SH-SY5Y (cell line): ENCODE results near the gene NR6A1.

Experiments used
- GATA2 ChIP-seq: IDR thresholded peaks from 2 replicates; pipeline ENCODE4 v1.6.1; 2011; ENCODE audit warnings: mild to moderate bottlenecking, low read depth, low read length
- GATA3 ChIP-seq: IDR thresholded peaks from 2 replicates; pipeline ENCODE4 v1.6.1; 2011; ENCODE audit warnings: low read depth, mild to moderate bottlenecking, low read length, moderate library complexity

DNA sequence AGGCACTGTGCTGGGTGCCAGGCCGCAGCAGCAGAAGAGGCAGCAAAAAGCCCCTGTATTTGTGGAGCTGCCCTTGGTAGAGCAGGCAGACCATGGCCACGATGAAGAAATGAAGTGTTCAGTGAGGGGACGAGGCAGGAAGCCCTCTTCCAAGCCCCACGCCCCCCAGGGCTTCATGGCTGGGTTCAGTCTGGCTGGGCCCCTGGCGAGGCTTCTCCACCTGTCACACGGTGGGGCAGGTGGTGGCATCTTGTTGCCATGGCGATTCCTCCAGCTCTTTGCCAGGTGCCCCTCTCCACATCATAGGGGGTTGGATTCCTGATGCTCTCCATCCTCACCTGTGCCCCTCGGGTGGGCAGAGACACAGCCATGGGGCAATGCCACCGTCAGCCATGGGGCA lies 299.4 kb downstream of the NR6A1 start:
- TF ChIP-seq GATA3 (no peak), GATA2 (no peak)
